ENCODE data around the gene PGLYRP4. TPM values are rescaled to one million over a fixed set of nuclear protein-coding genes. Genes with fewer than 3 reads are reported as not detected.

Gene PGLYRP4
- polyA plus RNA-seq, 3 donors, result not detected

DNA sequence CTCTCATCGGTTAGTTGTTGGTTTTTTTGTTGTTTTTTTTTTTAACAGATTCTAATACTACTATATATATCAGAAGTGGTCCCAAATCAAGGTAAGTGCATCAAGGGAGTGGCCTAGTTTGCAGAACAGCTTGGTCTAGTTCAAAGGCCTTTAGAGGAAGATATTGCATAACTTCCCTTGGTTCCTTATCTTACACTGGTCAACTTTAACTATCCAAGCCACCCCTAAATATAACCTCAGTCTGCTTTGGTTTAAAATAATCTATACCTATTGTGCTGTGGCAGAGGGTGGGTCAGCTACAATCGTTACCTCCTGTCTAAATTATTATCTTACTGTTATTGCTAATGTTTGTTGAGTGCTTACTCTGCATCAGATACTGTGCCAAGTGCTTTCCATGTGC lies 19.9 kb upstream of the PGLYRP4 start:
- Histone ChIP-seq H3K4me2 (replicated peaks; ENCODE audit: extremely low read depth, low read length, poor library complexity, severe bottlenecking) (peak overlapping the region; percentile 54), H3K9me3 (replicated peaks in 1 of 2; ENCODE audit: control insufficient read depth in 1 of 2, insufficient read depth in 1 of 2, low read length in 2 of 2) (no peaks in the 10 kb centered on the region), H2AFZ (ENCODE audit: insufficient read depth, low read depth, low read length, poor library complexity, severe bottlenecking) (no peak overlapping the region), H4K20me1 (ENCODE audit: insufficient read depth, low read length) (no peaks in the 10 kb centered on the region), H3K36me3 (replicated peaks in 1 of 2; ENCODE audit: control insufficient read depth in 1 of 2, insufficient read depth in 2 of 2, low read length in 2 of 2) (no peaks in the 10 kb centered on the region), H3K4me1 (ENCODE audit: control insufficient read depth in 1 of 2, insufficient read depth in 2 of 2, low read length in 2 of 2) (peaks cover 98 to 100% of the 10 kb centered on the region in 2 donors), H3K4me3 (replicated peaks in 1 of 3; ENCODE audit: low read depth in 2 of 3, low read length in 3 of 3) (peak overlapping the region in 1 of 3 experiments; percentile 54), H3K9ac (ENCODE audit: insufficient read depth, low read length, poor library complexity, severe bottlenecking) (no peak overlapping the region), H3K27ac (ENCODE audit: low read depth in 1 of 2, low read length in 2 of 2) (peak overlapping the region; percentile 18 to 85), H3K27me3 (ENCODE audit: control insufficient read depth in 2 of 2, insufficient read depth in 2 of 2, low read length in 2 of 2) (no peaks in the 10 kb centered on the region), H3K79me2 (ENCODE audit: insufficient read depth, low read length) (peaks cover 55% of the 10 kb centered on the region)
- WGBS (ENCODE audit: insufficient coverage), result no CpG with 5 or more reads among the region's 2 CpGs
- Mint-ChIP-seq H3K27me3 (ENCODE audit: low read depth in 3 of 3) (peaks cover 0 to 1% (median 0%) of the 10 kb centered on the region in 3 donors), H3K27ac (peak overlapping the region; percentile 70 to 92 (median 84)), H3K4me3 (peak overlapping the region in 1 of 2 donors; percentile 63), H3K4me1 (peaks cover 96% of the 10 kb centered on the region), H3K36me3 (peaks cover 14 to 20% of the 10 kb centered on the region in 2 donors), H3K9me3 (peaks cover 0 to 6% (median 1%) of the 10 kb centered on the region in 7 donors)
- DNase-seq, result peak in 1 of 3 donors; percentile 72
- intact Hi-C loops (cut with micrococcal nuclease), result loop anchor here in 1 of 2 donors (10.0 kb wide), 1 partner anchor 206 kb away; no protein-coding TSS in a partner anchor
- TF ChIP-seq, protein P1, sequence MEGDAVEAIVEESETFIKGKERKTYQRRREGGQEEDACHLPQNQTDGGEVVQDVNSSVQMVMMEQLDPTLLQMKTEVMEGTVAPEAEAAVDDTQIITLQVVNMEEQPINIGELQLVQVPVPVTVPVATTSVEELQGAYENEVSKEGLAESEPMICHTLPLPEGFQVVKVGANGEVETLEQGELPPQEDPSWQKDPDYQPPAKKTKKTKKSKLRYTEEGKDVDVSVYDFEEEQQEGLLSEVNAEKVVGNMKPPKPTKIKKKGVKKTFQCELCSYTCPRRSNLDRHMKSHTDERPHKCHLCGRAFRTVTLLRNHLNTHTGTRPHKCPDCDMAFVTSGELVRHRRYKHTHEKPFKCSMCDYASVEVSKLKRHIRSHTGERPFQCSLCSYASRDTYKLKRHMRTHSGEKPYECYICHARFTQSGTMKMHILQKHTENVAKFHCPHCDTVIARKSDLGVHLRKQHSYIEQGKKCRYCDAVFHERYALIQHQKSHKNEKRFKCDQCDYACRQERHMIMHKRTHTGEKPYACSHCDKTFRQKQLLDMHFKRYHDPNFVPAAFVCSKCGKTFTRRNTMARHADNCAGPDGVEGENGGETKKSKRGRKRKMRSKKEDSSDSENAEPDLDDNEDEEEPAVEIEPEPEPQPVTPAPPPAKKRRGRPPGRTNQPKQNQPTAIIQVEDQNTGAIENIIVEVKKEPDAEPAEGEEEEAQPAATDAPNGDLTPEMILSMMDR (IDR thresholded peaks at IDR 0.05), result no peak

DNA sequence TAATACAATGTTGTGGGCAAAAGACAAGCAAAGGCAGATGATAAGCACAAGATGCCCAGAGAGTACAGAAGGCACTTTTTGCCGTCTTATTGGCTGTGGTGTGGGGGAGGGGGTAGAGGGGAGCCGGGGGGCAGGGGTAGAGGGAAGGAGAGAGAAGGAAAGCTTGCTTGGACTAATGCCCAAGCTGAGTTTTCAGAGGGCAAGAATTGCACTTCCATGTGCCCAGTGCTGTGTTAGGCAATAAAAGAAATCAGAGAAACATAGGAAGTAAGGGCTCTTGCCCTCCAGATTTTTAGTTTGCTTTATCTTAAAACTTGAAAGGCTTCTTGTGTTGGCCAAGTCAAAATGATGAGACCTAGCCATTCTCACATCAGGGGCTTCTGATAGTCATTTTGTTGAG lies 18.4 kb upstream of the PGLYRP4 start:
- Mint-ChIP-seq H3K4me1 (peaks cover 99% of the 10 kb centered on the region), H3K9me3 (peaks cover 0 to 6% (median 1%) of the 10 kb centered on the region in 7 donors), H3K36me3 (peaks cover 9 to 21% of the 10 kb centered on the region in 2 donors), H3K27me3 (ENCODE audit: low read depth in 3 of 3) (peaks cover 0 to 1% (median 0%) of the 10 kb centered on the region in 3 donors), H3K4me3 (peak overlapping the region in 1 of 2 donors; percentile 32), H3K27ac (peak overlapping the region; percentile 70 to 98 (median 94))
- Histone ChIP-seq H3K9ac (ENCODE audit: insufficient read depth, low read length, poor library complexity, severe bottlenecking) (no peak overlapping the region), H2AFZ (ENCODE audit: insufficient read depth, low read depth, low read length, poor library complexity, severe bottlenecking) (peak overlapping the region; percentile 20), H3K79me2 (ENCODE audit: insufficient read depth, low read length) (peaks cover 56% of the 10 kb centered on the region), H3K27ac (ENCODE audit: low read depth in 1 of 2, low read length in 2 of 2) (peak overlapping the region; percentile 78 to 85), H3K4me1 (ENCODE audit: control insufficient read depth in 1 of 2, insufficient read depth in 2 of 2, low read length in 2 of 2) (peaks cover 99 to 100% of the 10 kb centered on the region in 2 donors), H3K9me3 (replicated peaks in 1 of 2; ENCODE audit: control insufficient read depth in 1 of 2, insufficient read depth in 1 of 2, low read length in 2 of 2) (no peaks in the 10 kb centered on the region), H3K36me3 (replicated peaks in 1 of 2; ENCODE audit: control insufficient read depth in 1 of 2, insufficient read depth in 2 of 2, low read length in 2 of 2) (no peaks in the 10 kb centered on the region), H3K4me3 (replicated peaks in 1 of 3; ENCODE audit: low read depth in 2 of 3, low read length in 3 of 3) (peak overlapping the region in 1 of 3 experiments; percentile 54), H3K27me3 (ENCODE audit: control insufficient read depth in 2 of 2, insufficient read depth in 2 of 2, low read length in 2 of 2) (no peaks in the 10 kb centered on the region), H3K4me2 (replicated peaks; ENCODE audit: extremely low read depth, low read length, poor library complexity, severe bottlenecking) (peak overlapping the region; percentile 54), H4K20me1 (ENCODE audit: insufficient read depth, low read length) (no peaks in the 10 kb centered on the region)
- 0% methylated on average over 1 of the region's 2 CpGs for WGBS (ENCODE audit: insufficient coverage)
- TF ChIP-seq, protein P1 (IDR thresholded peaks at IDR 0.05), result no peak
- intact Hi-C loops (cut with micrococcal nuclease), result loop anchor here in 1 of 2 donors (10.0 kb wide), 1 partner anchor 208 kb away; no protein-coding TSS in a partner anchor
- DNase-seq, result peak in 1 of 3 donors; percentile 41

All from CD14-positive monocyte (primary cell).